ENCODE data around the gene SRD5A2. TPM values are rescaled to one million over a fixed set of nuclear protein-coding genes. Genes with fewer than 3 reads are reported as not detected.

Gene SRD5A2
- total and polyA plus RNA-seq, 5 donors: not detected

Other genes with a start within 250 kb of the SRD5A2 start
- under 1 TPM in 1 of 4 donors, not detected in 3; 0.29 TPM for gene XDH, start 166.2 kb downstream of the SRD5A2 start, total RNA-seq
- not detected for gene XDH, start 166.2 kb downstream of the SRD5A2 start, polyA plus RNA-seq